GM13976 (cell line): ENCODE measurements around the gene RGS6.
A peak's percentile ranks its signal among the peaks of the same experiment; 100 is the strongest.

Experiments used
- DNase-seq: peaks from one replicate; pipeline ENCODE4 v3.0.0; 2012; ENCODE audit warnings: low spot score
- in situ Hi-C: fragments of 300-500 bp; cut with MboI; formaldehyde crosslinking; loops from one replicate; pipeline ENCODE4 v1.12.0; 2022; ENCODE audit warnings: low sequenced_read_pairs, mixed read lengths, inconsistent platforms; ENCODE audit not compliant: unreplicated experiment
- TF ChIP-seq, protein P1 (sequence below): IDR thresholded peaks from 2 replicates; pipeline ENCODE4 v1.5.1; 2012; ENCODE audit warnings: borderline replicate concordance, mild to moderate bottlenecking; ENCODE audit not compliant: insufficient read depth; ENCODE audit errors: extremely low read depth, missing control alignments, control extremely low read depth

Gene RGS6

DNA sequence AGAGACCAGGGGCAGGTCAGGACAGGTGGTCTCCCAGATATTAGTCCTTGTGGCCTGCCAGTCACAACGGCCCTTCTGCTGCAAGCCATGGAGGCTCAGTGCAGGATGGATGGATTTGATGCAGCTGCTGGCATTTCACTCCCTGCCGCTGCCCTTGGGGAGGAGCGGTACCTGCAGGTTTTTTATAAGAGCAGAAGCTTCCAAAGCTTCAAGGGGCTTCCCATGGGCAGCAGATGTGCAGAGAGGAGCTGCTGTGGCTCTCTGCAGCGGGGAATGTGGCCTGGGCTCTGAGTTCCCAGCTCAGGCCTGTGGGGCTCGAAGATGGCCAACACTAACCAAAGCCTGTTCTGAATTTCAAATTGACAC, 582.4 kb downstream of the RGS6 start:
- no peak for DNase-seq
- in situ Hi-C loops, result loop anchor here (5.0 to 25.0 kb wide), 2 partner anchors 383 to 948 kb away; partner anchors contain the start of gene NUMB
- TF ChIP-seq, protein P1, sequence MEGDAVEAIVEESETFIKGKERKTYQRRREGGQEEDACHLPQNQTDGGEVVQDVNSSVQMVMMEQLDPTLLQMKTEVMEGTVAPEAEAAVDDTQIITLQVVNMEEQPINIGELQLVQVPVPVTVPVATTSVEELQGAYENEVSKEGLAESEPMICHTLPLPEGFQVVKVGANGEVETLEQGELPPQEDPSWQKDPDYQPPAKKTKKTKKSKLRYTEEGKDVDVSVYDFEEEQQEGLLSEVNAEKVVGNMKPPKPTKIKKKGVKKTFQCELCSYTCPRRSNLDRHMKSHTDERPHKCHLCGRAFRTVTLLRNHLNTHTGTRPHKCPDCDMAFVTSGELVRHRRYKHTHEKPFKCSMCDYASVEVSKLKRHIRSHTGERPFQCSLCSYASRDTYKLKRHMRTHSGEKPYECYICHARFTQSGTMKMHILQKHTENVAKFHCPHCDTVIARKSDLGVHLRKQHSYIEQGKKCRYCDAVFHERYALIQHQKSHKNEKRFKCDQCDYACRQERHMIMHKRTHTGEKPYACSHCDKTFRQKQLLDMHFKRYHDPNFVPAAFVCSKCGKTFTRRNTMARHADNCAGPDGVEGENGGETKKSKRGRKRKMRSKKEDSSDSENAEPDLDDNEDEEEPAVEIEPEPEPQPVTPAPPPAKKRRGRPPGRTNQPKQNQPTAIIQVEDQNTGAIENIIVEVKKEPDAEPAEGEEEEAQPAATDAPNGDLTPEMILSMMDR, result no peak

DNA sequence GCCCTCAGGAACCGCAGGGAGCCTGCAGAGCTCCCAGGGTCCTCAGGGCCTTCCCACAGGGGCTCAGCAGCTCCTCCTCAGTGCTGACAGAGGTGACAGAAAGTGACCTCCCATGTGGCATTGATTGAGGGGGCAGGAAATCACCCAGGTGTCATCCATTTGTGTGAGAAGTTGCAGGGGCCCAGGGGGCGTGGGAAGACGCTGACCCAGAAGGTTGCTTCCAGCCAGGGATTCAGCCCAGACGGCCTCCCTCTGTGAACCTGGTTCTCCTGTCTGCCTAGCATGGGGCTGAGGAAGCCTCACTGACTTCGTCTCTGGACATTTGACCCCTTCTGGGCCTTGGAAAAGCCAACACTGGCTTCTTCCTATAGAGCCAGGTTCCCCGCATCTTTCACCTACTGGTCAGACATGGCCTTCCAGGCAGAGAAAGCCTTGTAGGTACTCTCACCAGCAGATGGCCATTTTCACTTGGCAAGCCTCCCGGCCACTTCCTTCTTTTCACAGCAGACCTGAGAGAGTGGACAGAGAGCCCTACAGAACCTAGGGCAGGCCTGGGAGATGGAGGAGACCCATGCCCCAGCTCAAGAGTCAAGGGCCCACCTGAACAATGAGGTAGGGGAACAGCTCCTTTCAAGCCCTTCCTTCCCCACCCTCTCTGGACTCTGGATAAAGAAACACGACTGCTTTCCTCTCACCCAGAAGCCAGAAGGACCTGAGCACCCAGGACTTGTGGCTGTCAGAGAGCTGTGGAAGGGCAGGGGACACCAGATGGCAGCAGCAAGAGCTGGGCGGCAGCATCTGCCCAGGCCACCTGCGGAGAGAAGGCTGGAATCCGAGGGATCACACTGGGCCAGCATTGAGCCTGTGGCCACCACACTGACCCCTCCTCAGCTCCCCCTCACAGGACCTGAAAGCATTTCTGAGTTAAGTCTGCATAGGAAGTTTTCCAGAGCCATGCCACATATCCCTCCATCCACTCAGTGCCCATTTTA, 583.8 kb downstream of the RGS6 start:
- TF ChIP-seq, protein P1, result no peak
- no peak for DNase-seq
- in situ Hi-C loops, result loop anchor here (5.0 to 25.0 kb wide), 2 partner anchors 381 to 946 kb away; partner anchors contain the start of gene NUMB

DNA sequence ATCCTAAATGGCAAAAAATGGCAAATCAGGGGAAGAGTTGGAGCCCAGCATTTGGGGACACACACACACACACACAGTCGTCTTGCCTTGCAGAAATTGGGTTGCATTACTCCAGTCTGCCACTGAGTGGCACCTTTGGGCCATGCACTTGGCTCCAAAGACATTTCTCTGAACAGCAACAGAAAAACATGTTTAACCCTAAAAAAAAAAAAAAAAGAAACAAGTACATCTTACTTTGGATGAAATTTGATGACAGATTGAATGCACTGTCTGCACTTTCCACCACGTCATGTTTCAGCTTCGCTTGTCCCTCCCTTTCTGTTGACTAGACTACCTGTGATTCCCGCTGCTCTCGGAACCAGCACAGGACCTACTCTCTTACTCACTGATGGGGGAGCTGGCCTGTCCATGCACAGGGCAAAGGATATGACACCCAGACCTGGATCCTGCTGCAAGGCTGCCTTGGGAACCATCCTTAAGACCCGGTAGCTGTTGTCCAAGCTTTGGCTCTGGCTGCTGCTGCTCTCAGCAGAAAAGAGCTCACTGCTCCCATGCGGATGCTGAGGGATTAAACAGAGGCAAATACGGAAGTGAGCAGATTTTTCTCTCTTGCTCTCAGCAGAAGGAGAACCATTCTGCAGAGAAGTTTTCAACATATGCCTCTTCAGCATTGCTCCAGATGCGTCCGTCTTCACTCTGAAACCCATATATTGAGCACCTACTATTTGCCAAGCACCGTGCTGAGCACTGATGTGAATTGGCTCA, 584.9 kb downstream of the RGS6 start:
- in situ Hi-C loops, result loop anchor here (5.0 to 25.0 kb wide), 2 partner anchors 380 to 945 kb away; partner anchors contain the start of gene NUMB
- TF ChIP-seq, protein P1, result peak; percentile 86
- peak; percentile 47 for DNase-seq

DNA sequence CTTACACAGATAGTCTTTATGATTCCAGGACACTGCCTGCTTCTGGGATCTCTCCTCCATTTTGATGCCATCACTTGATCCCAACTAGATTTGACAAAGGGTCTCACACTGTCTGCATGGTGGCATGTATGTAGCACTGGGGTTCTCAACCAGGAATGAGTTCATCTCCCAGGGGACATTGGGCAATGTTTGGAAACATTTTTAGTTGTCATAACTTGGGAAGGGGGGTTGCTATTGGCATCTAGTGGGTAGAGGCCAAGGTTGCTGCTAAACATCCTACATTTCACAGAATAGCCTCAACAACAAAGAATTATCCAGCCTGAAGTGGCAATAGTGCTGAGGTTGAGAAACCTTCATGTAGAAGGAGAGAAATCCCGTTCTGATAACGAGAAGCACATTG, 585.5 kb downstream of the RGS6 start:
- no peak for DNase-seq
- in situ Hi-C loops, result loop anchor here (5.0 to 25.0 kb wide), 2 partner anchors 380 to 945 kb away; partner anchors contain the start of gene NUMB
- TF ChIP-seq, protein P1, result no peak

DNA sequence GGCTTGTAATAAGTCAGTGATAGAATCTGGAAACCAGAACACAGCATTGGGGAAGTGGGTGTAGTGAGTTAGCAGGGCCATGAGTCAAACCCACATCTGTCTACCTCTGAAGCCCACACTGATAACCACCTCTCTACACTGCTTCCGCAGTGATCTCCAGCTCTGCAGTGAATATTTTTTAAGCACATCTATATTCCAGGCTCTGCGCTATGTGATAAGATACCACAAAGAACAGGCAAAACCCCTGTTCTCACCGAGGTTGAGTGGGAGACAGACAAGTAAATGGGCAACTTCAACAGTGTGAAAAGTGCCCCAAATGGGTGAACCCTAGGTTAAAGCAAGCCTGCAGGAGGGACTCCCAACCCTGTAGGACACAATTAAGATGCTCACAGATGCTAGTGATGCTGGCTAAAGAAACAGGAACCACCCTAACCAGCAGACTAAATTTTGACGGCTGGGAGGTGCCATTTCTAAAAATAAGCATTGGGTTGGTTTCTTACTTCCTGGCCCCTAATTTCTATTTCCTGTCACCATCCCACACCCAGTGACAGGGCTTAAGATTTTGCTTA, 586.7 kb downstream of the RGS6 start:
- TF ChIP-seq, protein P1, result no peak
- peak; percentile 51 for DNase-seq
- in situ Hi-C loops, result loop anchor here (5.0 to 25.0 kb wide), 2 partner anchors 378 to 943 kb away; partner anchors contain the start of gene NUMB

DNA sequence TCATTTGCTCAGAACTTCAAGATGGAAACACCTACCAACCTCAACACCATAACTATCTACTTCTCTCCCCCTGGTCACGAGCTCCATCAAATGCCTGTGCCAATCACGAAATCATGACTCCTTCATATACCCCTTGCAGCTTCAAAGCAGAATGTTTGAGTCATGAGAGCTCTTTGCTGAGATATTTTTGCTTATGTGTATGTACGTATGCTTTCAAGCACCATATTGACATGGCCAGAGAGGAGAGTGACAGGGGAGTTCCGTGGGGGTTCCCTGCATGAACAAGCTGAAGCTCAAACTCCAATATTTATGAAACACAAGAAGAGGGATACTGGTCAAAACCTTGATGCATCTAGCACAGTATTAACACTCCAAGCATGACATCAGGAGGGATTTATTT, 587.3 kb downstream of the RGS6 start:
- in situ Hi-C loops, result loop anchor here (5.0 to 25.0 kb wide), 2 partner anchors 378 to 943 kb away; partner anchors contain the start of gene NUMB
- TF ChIP-seq, protein P1, result no peak

More for the DNA sequence above, 587.3 kb downstream of the RGS6 start:
- no peak for DNase-seq
